Lung (tissue), 12 donors: ENCODE results near the gene OPRL1. TPM values are rescaled to one million over a fixed set of nuclear protein-coding genes. Genes with fewer than 3 reads are reported as not detected.
"Not testable (repeated sequence)": the region's sequence is repeated elsewhere in the genome, so short reads cannot be mapped to it uniquely, and the experiment has no call there.

ENCODE experiments used
- ATAC-seq: fragments of 200-7000 bp; cut with Tn5 transposase; one replicate; pipeline ENCODE4 v1.9.1; 2020; ENCODE audit warnings: moderate number of reproducible peaks; ENCODE audit not compliant: insufficient read depth, low FRiP score
- DNase-seq, 3 donors: peaks; one replicate each; pipeline ENCODE4 v3.0.0-alpha.2; 2013 to 2017
- H3K27ac ChIP-seq, 2 donors: one replicate each; pipeline ENCODE4 v1.5.1; 2013; ENCODE audit warnings: mild to moderate bottlenecking in 2 of 2, moderate library complexity in 2 of 2, control low read depth in 1 of 2, inconsistent platforms in 1 of 2, low read depth in 1 of 2, low read length in 1 of 2
- H3K27me3 ChIP-seq, 3 donors: one replicate each; pipeline ENCODE4 v1.5.1; 2013; ENCODE audit warnings: low read length in 2 of 3; ENCODE audit not compliant: control insufficient read depth in 3 of 3, insufficient read depth in 3 of 3
- H3K36me3 ChIP-seq, 4 donors: one replicate each; pipeline ENCODE4 v1.5.1; 2013; ENCODE audit warnings: low read length in 4 of 4, mild to moderate bottlenecking in 1 of 4, moderate library complexity in 1 of 4; ENCODE audit not compliant: control insufficient read depth in 4 of 4, insufficient read depth in 4 of 4
- H3K4me1 ChIP-seq, 5 donors: one replicate each; pipeline ENCODE4 v1.5.1; 2013; ENCODE audit warnings: low read length in 5 of 5, mild to moderate bottlenecking in 2 of 5, moderate library complexity in 1 of 5; ENCODE audit not compliant: control insufficient read depth in 5 of 5, insufficient read depth in 5 of 5
- H3K4me3 ChIP-seq: one replicate; pipeline ENCODE4 v1.5.1; 2013; ENCODE audit warnings: mild to moderate bottlenecking, control low read depth, moderate library complexity
- H3K9ac ChIP-seq, 2 donors: one replicate each; pipeline ENCODE4 v1.5.1; 2013; ENCODE audit warnings: low read length in 2 of 2, control low read depth in 1 of 2; ENCODE audit not compliant: insufficient read depth in 1 of 2
- H3K9me3 ChIP-seq, 4 donors: one replicate each; pipeline ENCODE4 v1.5.1; 2013; ENCODE audit warnings: low read length in 3 of 4, mild to moderate bottlenecking in 1 of 4, moderate library complexity in 1 of 4; ENCODE audit not compliant: control insufficient read depth in 4 of 4, insufficient read depth in 3 of 4
- WGBS, 2 donors: extraction: QIAGEN DNeasy Blood & Tissue Kit; methylation state at CpG; one replicate each; pipeline ENCODE4 v1.1.7; 2013; 5-methylcytosine and 5-hydroxymethylcytosine counted together
- polyA plus RNA-seq, 2 donors: library from polyadenylated mRNA; stranded (reverse); fragments of 200-250 nt; gene quantifications; one replicate each; pipeline ENCODE4 v1.2.1, GENCODE V29; 2013
- total RNA-seq, 2 donors: library from RNA; depleted of rRNA in 1 of 2; stranded (reverse); fragments of >200 nt in 1 of 2; gene quantifications; one replicate each; pipeline ENCODE4 v1.2.1, GENCODE V29; 2014 to 2021
- TF ChIP-seq, protein P1 (sequence below): IDR thresholded peaks from 2 replicates; pipeline ENCODE4 v1.5.1; 2012; ENCODE audit warnings: mild to moderate bottlenecking; ENCODE audit errors: control extremely low read depth, extremely low read depth
- donor health status: control.
- donor health status: control.
- donor health status: Bipolar disorder and iron deficiency.
- donor health status: healthy.
- donor health status: DM: yes; HTN: yes; CAD: no.

Gene OPRL1
- total and polyA plus RNA-seq, 4 donors = 0.45 to 3.1 (median 2.1) TPM

GRCh38 chr20:64116541-64117431 is 36.9 kb downstream of the OPRL1 start:
- H3K9ac ChIP-seq = no peak overlapping the region
- H3K27me3 ChIP-seq = no peaks in the 10 kb centered on the region
- no peaks in the 10 kb centered on the region for H3K36me3 ChIP-seq
- no peak overlapping the region for H3K4me3 ChIP-seq
- H3K27ac ChIP-seq = no peak overlapping the region
- ATAC-seq (no peak), DNase-seq (no peak)
- TF ChIP-seq, protein P1, sequence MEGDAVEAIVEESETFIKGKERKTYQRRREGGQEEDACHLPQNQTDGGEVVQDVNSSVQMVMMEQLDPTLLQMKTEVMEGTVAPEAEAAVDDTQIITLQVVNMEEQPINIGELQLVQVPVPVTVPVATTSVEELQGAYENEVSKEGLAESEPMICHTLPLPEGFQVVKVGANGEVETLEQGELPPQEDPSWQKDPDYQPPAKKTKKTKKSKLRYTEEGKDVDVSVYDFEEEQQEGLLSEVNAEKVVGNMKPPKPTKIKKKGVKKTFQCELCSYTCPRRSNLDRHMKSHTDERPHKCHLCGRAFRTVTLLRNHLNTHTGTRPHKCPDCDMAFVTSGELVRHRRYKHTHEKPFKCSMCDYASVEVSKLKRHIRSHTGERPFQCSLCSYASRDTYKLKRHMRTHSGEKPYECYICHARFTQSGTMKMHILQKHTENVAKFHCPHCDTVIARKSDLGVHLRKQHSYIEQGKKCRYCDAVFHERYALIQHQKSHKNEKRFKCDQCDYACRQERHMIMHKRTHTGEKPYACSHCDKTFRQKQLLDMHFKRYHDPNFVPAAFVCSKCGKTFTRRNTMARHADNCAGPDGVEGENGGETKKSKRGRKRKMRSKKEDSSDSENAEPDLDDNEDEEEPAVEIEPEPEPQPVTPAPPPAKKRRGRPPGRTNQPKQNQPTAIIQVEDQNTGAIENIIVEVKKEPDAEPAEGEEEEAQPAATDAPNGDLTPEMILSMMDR = no peak
- WGBS, 2 donors = 75 to 93% methylated on average over 16 to 17 of the region's 17 CpGs
- H3K4me1 ChIP-seq = peaks cover 0 to 5% (median 0%) of the 10 kb centered on the region in 5 donors
- H3K9me3 ChIP-seq = no peaks in the 10 kb centered on the region

DNA sequence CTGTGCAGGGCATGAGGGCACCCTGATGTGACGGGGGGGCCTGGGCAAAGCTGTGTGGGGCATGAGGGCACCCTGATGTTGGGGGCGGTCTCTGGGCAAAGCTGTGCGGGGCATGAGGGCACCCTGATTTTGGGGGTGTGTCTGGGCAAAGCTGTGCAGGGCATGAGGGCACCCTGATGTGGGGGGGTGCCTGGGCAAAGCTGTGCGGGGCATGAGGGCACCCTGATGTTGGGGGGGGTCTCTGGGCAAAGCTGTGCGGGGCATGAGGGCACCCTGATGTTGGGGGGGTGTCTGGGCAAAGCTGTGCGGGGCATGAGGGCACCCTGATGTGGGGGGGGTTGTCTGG is 37.5 kb downstream of the OPRL1 start:
- not testable (repeated sequence) for H3K4me1 ChIP-seq, ATAC-seq, H3K27ac ChIP-seq, H3K4me3 ChIP-seq, H3K36me3 ChIP-seq, H3K9ac ChIP-seq, H3K27me3 ChIP-seq, H3K9me3 ChIP-seq, DNase-seq
- 87 to 90% methylated on average over 3 to 4 of the region's 6 CpGs for WGBS, 2 donors

DNA sequence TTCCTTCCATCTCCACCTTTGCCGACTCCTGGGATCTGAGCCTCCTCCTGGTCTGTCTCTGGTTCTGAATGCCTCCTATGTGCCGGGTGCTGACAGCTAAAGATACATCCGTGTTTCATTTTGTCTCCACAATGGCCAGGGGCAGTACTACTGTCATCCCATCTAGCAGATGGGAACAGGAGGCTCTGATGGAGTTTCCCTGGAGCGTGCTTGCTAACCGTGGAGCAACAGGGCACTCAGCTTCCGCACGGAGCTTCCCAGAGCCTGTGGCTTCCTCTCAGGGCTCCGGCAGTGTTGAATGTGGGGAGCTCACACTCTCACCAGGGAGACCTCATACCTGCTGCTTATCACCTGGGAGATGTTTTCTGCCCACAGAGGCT is 39.4 kb downstream of the OPRL1 start:
- ATAC-seq = no peak
- TF ChIP-seq, protein P1 = no peak
- Histone ChIP-seq H3K4me3 (no peak overlapping the region), H3K27me3 (no peaks in the 10 kb centered on the region), H3K36me3 (no peaks in the 10 kb centered on the region), H3K9ac (no peak overlapping the region), H3K9me3 (no peaks in the 10 kb centered on the region), H3K4me1 (peaks cover 0 to 5% (median 0%) of the 10 kb centered on the region in 5 donors), H3K27ac (no peak overlapping the region)
- no peak for DNase-seq
- 82 to 89% methylated on average over 8 of the region's 8 CpGs for WGBS, 2 donors

- Histone ChIP-seq H3K4me1 (peaks cover 0 to 5% (median 0%) of the 10 kb centered on the region in 5 donors), H3K36me3 (no peaks in the 10 kb centered on the region), H3K4me3 (no peak overlapping the region), H3K27ac (no peak overlapping the region), H3K27me3 (no peaks in the 10 kb centered on the region), H3K9ac (no peak overlapping the region), H3K9me3 (no peaks in the 10 kb centered on the region)
- DNase-seq = no peak
- ATAC-seq = no peak
- TF ChIP-seq, protein P1 = no peak
- WGBS, 2 donors = 60 to 62% methylated on average over 13 to 14 of the region's 14 CpGs
Observed at GRCh38 chr20:64119681-64120341, 39.9 kb downstream of the OPRL1 start.
